Endothelial cell of umbilical vein (primary cell): ENCODE results near the gene SAFB. TPM values are rescaled to one million over a fixed set of nuclear protein-coding genes. Genes with fewer than 3 reads are reported as not detected.

Experiments
- BruUV-seq: library from RNA; stranded (reverse); fragments of 400-500 nt; replicated peaks from 2 replicates; lab custom pipeline; 2021; lab: Mats Ljungman, UMichigan
- CTCF ChIA-PET: fragments of 300-600, 350-600 bp; sonication (Branson Sonifier 250); formaldehyde crosslinking; loops from one replicate; lab custom pipeline; 2021; ENCODE audit warnings: antibody characterized with exemption, inconsistent platforms; lab: Charles Lee
- POLR2A ChIA-PET: fragments of 300-600, 350-600 bp; sonication (Branson Sonifier 250); formaldehyde crosslinking; loops from one replicate; lab custom pipeline; 2021; ENCODE audit warnings: antibody characterized with exemption, inconsistent platforms; lab: Charles Lee
- DNase-seq: peaks from one replicate; pipeline ENCODE4 v3.0.0-alpha.2; 2011; ENCODE audit warnings: low read depth, low spot score
- FAIRE-seq: peaks from 2 replicates; lab custom pipeline; 2011; peaks lifted over from hg19 to GRCh38; lab: Jason Lieb, UNC
- H2AFZ ChIP-seq: 2 replicates; pipeline ENCODE4 v1.6.0; 2012; ENCODE audit warnings: low read depth, low read length, control low read depth, inconsistent platforms
- H3K27ac ChIP-seq: 2 replicates; pipeline ENCODE4 v1.5.1; 2011; ENCODE audit warnings: low read depth, mild to moderate bottlenecking, control low read depth, low read length, moderate library complexity; ENCODE audit not compliant: insufficient read depth
- H3K27me3 ChIP-seq, 2 experiments: 2 replicates each; pipeline versions ENCODE4 v1.6.0 to v1.6.1; 2011; ENCODE audit warnings: low read length in 2 of 2, mixed read lengths in 1 of 2; ENCODE audit not compliant: control insufficient read depth in 2 of 2, insufficient read depth in 2 of 2
- H3K36me3 ChIP-seq, 2 experiments: 2 replicates in 1 of 2; 3 replicates in 1 of 2; pipeline ENCODE4 v1.5.1; 2011; ENCODE audit warnings: low read length in 2 of 2, mild to moderate bottlenecking in 1 of 2, moderate library complexity in 1 of 2; ENCODE audit not compliant: control insufficient read depth in 2 of 2, insufficient read depth in 2 of 2; ENCODE audit errors: extremely low read depth in 1 of 2
- H3K4me1 ChIP-seq: 3 replicates; pipeline ENCODE4 v1.5.1; 2011; ENCODE audit warnings: mild to moderate bottlenecking, low read length; ENCODE audit not compliant: control insufficient read depth, insufficient read depth; ENCODE audit errors: extremely low read depth
- H3K4me2 ChIP-seq: 2 replicates; pipeline ENCODE4 v1.6.1; 2011; ENCODE audit warnings: low read length, control low read depth, mixed read lengths; ENCODE audit not compliant: insufficient read depth
- H3K4me3 ChIP-seq, 3 experiments: fragments of 200-600 bp in 1 of 3; sonication (generic), shearing (Covaris generic) in 1 of 3; replicated peaks in 1 of 3; 2 replicates each; pipeline ENCODE4 v1.5.1; 2011 to 2016; ENCODE audit warnings: control low read depth in 3 of 3, low read length in 3 of 3, mild to moderate bottlenecking in 2 of 3, inconsistent platforms in 1 of 3, low read depth in 1 of 3, moderate library complexity in 1 of 3; ENCODE audit not compliant: insufficient read depth in 1 of 3
- H3K79me2 ChIP-seq: 2 replicates; pipeline ENCODE4 v1.6.0; 2012; ENCODE audit warnings: low read length, inconsistent platforms; ENCODE audit not compliant: control insufficient read depth, insufficient read depth
- H3K9ac ChIP-seq: replicated peaks from 2 replicates; pipeline ENCODE3; 2011; ENCODE audit warnings: low read length, control low read depth; ENCODE audit not compliant: insufficient read depth; ENCODE audit errors: extremely low read depth
- H3K9me1 ChIP-seq: replicated peaks from 3 replicates; pipeline ENCODE4 v1.6.0; 2011; ENCODE audit warnings: mild to moderate bottlenecking, low read length; ENCODE audit not compliant: control insufficient read depth, insufficient read depth; ENCODE audit errors: extremely low read depth
- H3K9me3 ChIP-seq: replicated peaks from 2 replicates; pipeline ENCODE4 v1.5.1; 2012; ENCODE audit warnings: low read length, inconsistent platforms; ENCODE audit not compliant: control insufficient read depth, insufficient read depth
- H4K20me1 ChIP-seq: replicated peaks from 2 replicates; pipeline ENCODE3; 2011; ENCODE audit warnings: mild to moderate bottlenecking, low read length; ENCODE audit not compliant: control insufficient read depth, insufficient read depth; ENCODE audit errors: extremely low read depth
- EZH2 ChIP-seq: IDR thresholded peaks from 2 replicates; pipeline ENCODE4 v1.6.1; 2012; ENCODE audit warnings: borderline replicate concordance, low read depth, mild to moderate bottlenecking, moderate library complexity, low read length, inconsistent platforms; ENCODE audit not compliant: severe bottlenecking
- FOS ChIP-seq: IDR thresholded peaks from 2 replicates; pipeline ENCODE4 v1.6.1; 2011; ENCODE audit warnings: mild to moderate bottlenecking, low read length, moderate library complexity, borderline replicate concordance; ENCODE audit not compliant: insufficient read depth
- GATA2 ChIP-seq: IDR thresholded peaks from 2 replicates; pipeline ENCODE4 v1.7.0; 2011; ENCODE audit warnings: low read depth, mild to moderate bottlenecking, moderate library complexity, mixed read lengths, low read length; ENCODE audit not compliant: insufficient read length, insufficient read depth
- JUN ChIP-seq: IDR thresholded peaks from 2 replicates; pipeline ENCODE4 v1.6.1; 2011; ENCODE audit warnings: borderline replicate concordance, low read depth; ENCODE audit not compliant: insufficient read length, insufficient read depth
- MAX ChIP-seq: IDR thresholded peaks from 2 replicates; pipeline ENCODE4 v1.6.1; 2011; ENCODE audit not compliant: insufficient read depth, insufficient read length
- MYC ChIP-seq: IDR thresholded peaks from one replicate; pipeline ENCODE4 v1.6.1; 2011; ENCODE audit warnings: mild to moderate bottlenecking, low read depth, low read length
- POLR2A ChIP-seq: IDR thresholded peaks from 2 replicates; pipeline ENCODE4 v1.6.1; 2012; ENCODE audit warnings: low read depth, mild to moderate bottlenecking, control low read depth, low read length
- POLR2AphosphoS5 ChIP-seq: IDR thresholded peaks from 2 replicates; pipeline ENCODE4 v1.6.1; 2012; ENCODE audit warnings: low read depth, mild to moderate bottlenecking, control low read depth, low read length, moderate library complexity; ENCODE audit not compliant: insufficient read depth
- dilution Hi-C: fragments of 300-500 bp; cut with MboI; formaldehyde crosslinking; loops from one replicate; pipeline ENCODE4 v1.15.0; 2019; ENCODE audit warnings: low sequenced_read_pairs; ENCODE audit not compliant: extremely low pct_ligation_motif_present
- intact Hi-C: fragments of 100-400 bp; cut with micrococcal nuclease; formaldehyde crosslinking; loops from one replicate; pipeline ENCODE4 v1.10.0; 2022
- polyA plus RNA-seq, 4 experiments: library from polyadenylated mRNA; depleted of rRNA in 3 of 4; stranded (reverse) in 3 of 4; unstranded in 1 of 4; fragments of >200 nt; gene quantifications; 2 replicates each; pipeline versions ENCODE4 v1.2.1 to v1.2.3, GENCODE V29; 2011 to 2012; ENCODE audit warnings: missing spikeins in 1 of 4
- total RNA-seq: library from RNA; stranded (reverse); gene quantifications from 2 replicates; pipeline ENCODE4 v1.2.3, GENCODE V29; 2021
- TF ChIP-seq, protein P1 (sequence below), 2 donors: IDR thresholded peaks; 1 replicate in 1 of 2; 2 replicates in 1 of 2; pipeline ENCODE4 v1.5.1; 2011; ENCODE audit warnings: low read length in 2 of 2, mild to moderate bottlenecking in 2 of 2, moderate library complexity in 2 of 2, control low read depth in 1 of 2, inconsistent platforms in 1 of 2, low read depth in 1 of 2; ENCODE audit not compliant: insufficient read depth in 1 of 2; ENCODE audit errors: extremely low read depth in 1 of 2

The SAFB gene
- total and polyA plus RNA-seq, 2 donors (not counting 3 experiments of a cell fraction or from before 2014, with no cell fraction given): 44.7 to 109 TPM

GRCh38 chr19:5646703-5647102 is 23.8 kb downstream of the SAFB start:
- FAIRE-seq: no peak
- dilution Hi-C loops (no loop called here), intact Hi-C loops (loop anchor here (10.0 kb wide), 1 partner anchor 538 kb away; no protein-coding TSS in a partner anchor)
- peaks cover 3% of the 10 kb centered on the region for H4K20me1 ChIP-seq
- no peak overlapping the region for H2AFZ ChIP-seq
- BruUV-seq: no TSS peak
- peaks cover 54% of the 10 kb centered on the region for H3K79me2 ChIP-seq
- no peak for DNase-seq
- no peaks in the 10 kb centered on the region for H3K4me1 ChIP-seq
- no peak for TF ChIP-seq MYC
- TF ChIP-seq FOS: no peak
- TF ChIP-seq POLR2AphosphoS5: no peak
- TF ChIP-seq, protein P1, sequence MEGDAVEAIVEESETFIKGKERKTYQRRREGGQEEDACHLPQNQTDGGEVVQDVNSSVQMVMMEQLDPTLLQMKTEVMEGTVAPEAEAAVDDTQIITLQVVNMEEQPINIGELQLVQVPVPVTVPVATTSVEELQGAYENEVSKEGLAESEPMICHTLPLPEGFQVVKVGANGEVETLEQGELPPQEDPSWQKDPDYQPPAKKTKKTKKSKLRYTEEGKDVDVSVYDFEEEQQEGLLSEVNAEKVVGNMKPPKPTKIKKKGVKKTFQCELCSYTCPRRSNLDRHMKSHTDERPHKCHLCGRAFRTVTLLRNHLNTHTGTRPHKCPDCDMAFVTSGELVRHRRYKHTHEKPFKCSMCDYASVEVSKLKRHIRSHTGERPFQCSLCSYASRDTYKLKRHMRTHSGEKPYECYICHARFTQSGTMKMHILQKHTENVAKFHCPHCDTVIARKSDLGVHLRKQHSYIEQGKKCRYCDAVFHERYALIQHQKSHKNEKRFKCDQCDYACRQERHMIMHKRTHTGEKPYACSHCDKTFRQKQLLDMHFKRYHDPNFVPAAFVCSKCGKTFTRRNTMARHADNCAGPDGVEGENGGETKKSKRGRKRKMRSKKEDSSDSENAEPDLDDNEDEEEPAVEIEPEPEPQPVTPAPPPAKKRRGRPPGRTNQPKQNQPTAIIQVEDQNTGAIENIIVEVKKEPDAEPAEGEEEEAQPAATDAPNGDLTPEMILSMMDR (IDR thresholded peaks at IDR 0.05; ENCODE audit: extremely low read depth in 1 of 2, insufficient read depth in 1 of 2, low read depth in 1 of 2, low read length in 2 of 2): no peak
- TF ChIP-seq EZH2: no peak
- no peak for TF ChIP-seq MAX
- no peak for TF ChIP-seq GATA2
- no peak for TF ChIP-seq JUN
- TF ChIP-seq POLR2A: no peak
- ChIA-PET CTCF (no interaction called here), POLR2A (no interaction called here)
- peaks cover 24 to 43% of the 10 kb centered on the region in 2 experiments for H3K36me3 ChIP-seq
- no peaks in the 10 kb centered on the region for H3K27me3 ChIP-seq
- no peak overlapping the region for H3K4me3 ChIP-seq
- H3K27ac ChIP-seq: no peak overlapping the region
- H3K9ac ChIP-seq: no peak overlapping the region
- H3K9me1 ChIP-seq: no peaks in the 10 kb centered on the region
- no peak overlapping the region for H3K4me2 ChIP-seq
- H3K9me3 ChIP-seq: no peaks in the 10 kb centered on the region
